Glutamatergic neuron (in vitro differentiated cells): ENCODE results near the gene JARID2. TPM values are rescaled to one million over a fixed set of nuclear protein-coding genes. Genes with fewer than 3 reads are reported as not detected.

Source experiments
- DNase-seq: peaks from one replicate; pipeline ENCODE4 v3.0.0; 2022
- H3K27ac Mint-ChIP-seq: one replicate; pipeline ENCODE4 v1.8.0; 2020; ENCODE audit warnings: mild to moderate bottlenecking, mixed read lengths, inconsistent platforms; ENCODE audit not compliant: unreplicated experiment
- H3K27me3 Mint-ChIP-seq: one replicate; pipeline ENCODE4 v1.8.0; 2020; ENCODE audit warnings: mild to moderate bottlenecking, moderate library complexity, mixed read lengths, inconsistent platforms; ENCODE audit not compliant: unreplicated experiment
- H3K36me3 Mint-ChIP-seq: one replicate; pipeline ENCODE4 v1.8.0; 2020; ENCODE audit warnings: mild to moderate bottlenecking, mixed read lengths, inconsistent platforms; ENCODE audit not compliant: unreplicated experiment
- H3K4me1 Mint-ChIP-seq: one replicate; pipeline ENCODE4 v1.8.0; 2020; ENCODE audit warnings: mild to moderate bottlenecking, low read depth, mixed read lengths, inconsistent platforms; ENCODE audit not compliant: unreplicated experiment
- H3K4me3 Mint-ChIP-seq: one replicate; pipeline ENCODE4 v1.8.0; 2020; ENCODE audit warnings: mild to moderate bottlenecking, mixed read lengths, inconsistent platforms; ENCODE audit not compliant: unreplicated experiment
- H3K9me3 Mint-ChIP-seq: one replicate; pipeline ENCODE4 v1.8.0; 2020; ENCODE audit warnings: mild to moderate bottlenecking, moderate library complexity, mixed read lengths, inconsistent platforms; ENCODE audit not compliant: unreplicated experiment
- total RNA-seq: library from RNA; stranded (reverse); fragmentation: NEBNext Ultra II Directional; extraction: Animal tissue kit (Norgen Biotek cat#: 25700); gene quantifications from one replicate; pipeline ENCODE4 v1.2.1, GENCODE V29; 2021; ENCODE audit not compliant: unreplicated experiment
- TF ChIP-seq, protein P1 (sequence below): fragments of 200-600 bp; sonication (generic); IDR thresholded peaks from one replicate; pipeline ENCODE4 v1.5.0; 2021; ENCODE audit not compliant: partially characterized antibody, unreplicated experiment

JARID2 gene
- total RNA-seq, 1 donor from 2014 or later = 83.8 TPM

DNA sequence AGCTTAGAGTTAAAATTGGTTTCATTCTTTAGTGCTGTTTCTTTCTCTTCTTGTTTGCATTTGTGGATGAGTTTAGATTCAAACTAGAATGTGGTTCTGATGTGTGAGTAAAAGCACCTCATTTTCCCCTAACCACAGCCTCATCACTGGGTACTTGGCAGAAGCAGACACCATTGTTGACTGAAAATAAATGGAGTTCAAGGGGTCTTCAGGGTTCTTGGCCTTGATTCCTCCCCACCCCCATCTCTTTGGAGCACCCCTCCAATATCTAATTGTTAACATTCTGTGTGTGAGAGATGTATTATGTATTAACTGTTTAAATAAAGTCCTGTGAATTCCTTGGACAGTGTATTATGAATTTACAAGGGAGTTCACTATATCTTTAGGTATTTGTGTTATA is 59.6 kb downstream of the JARID2 start:
- Mint-ChIP-seq H3K9me3 (peaks cover 2% of the 10 kb centered on the region), H3K27ac (peak overlapping the region; percentile 8), H3K36me3 (no peaks in the 10 kb centered on the region), H3K27me3 (peaks cover 2% of the 10 kb centered on the region), H3K4me1 (peaks cover 48% of the 10 kb centered on the region), H3K4me3 (no peak overlapping the region)
- no peak for DNase-seq
- TF ChIP-seq, protein P1, sequence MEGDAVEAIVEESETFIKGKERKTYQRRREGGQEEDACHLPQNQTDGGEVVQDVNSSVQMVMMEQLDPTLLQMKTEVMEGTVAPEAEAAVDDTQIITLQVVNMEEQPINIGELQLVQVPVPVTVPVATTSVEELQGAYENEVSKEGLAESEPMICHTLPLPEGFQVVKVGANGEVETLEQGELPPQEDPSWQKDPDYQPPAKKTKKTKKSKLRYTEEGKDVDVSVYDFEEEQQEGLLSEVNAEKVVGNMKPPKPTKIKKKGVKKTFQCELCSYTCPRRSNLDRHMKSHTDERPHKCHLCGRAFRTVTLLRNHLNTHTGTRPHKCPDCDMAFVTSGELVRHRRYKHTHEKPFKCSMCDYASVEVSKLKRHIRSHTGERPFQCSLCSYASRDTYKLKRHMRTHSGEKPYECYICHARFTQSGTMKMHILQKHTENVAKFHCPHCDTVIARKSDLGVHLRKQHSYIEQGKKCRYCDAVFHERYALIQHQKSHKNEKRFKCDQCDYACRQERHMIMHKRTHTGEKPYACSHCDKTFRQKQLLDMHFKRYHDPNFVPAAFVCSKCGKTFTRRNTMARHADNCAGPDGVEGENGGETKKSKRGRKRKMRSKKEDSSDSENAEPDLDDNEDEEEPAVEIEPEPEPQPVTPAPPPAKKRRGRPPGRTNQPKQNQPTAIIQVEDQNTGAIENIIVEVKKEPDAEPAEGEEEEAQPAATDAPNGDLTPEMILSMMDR = no peak

DNA sequence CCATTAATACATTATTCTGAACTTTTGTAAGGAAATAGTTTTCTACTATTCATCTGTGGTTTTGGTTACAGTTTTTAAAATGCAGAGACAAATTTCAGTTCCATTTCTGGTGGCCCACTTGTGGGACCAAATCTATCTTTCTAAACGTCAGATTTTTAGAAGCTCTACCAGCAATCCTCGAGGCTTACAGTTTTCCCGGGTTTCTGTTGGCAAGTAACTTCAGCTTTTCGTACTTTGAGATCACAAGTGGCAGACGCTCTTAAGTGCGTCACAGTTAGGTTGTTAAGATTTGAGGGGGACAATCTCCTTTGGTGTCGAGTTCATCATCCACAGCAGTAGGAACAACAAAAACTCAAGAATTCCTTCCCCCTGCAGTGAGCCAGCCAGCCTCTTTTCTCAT is 60.0 kb downstream of the JARID2 start:
- DNase-seq = no peak
- Mint-ChIP-seq H3K36me3 (no peaks in the 10 kb centered on the region), H3K27ac (no peak overlapping the region), H3K9me3 (peaks cover 2% of the 10 kb centered on the region), H3K4me3 (no peak overlapping the region), H3K4me1 (peaks cover 50% of the 10 kb centered on the region), H3K27me3 (peaks cover 2% of the 10 kb centered on the region)
- TF ChIP-seq, protein P1 = no peak

DNA sequence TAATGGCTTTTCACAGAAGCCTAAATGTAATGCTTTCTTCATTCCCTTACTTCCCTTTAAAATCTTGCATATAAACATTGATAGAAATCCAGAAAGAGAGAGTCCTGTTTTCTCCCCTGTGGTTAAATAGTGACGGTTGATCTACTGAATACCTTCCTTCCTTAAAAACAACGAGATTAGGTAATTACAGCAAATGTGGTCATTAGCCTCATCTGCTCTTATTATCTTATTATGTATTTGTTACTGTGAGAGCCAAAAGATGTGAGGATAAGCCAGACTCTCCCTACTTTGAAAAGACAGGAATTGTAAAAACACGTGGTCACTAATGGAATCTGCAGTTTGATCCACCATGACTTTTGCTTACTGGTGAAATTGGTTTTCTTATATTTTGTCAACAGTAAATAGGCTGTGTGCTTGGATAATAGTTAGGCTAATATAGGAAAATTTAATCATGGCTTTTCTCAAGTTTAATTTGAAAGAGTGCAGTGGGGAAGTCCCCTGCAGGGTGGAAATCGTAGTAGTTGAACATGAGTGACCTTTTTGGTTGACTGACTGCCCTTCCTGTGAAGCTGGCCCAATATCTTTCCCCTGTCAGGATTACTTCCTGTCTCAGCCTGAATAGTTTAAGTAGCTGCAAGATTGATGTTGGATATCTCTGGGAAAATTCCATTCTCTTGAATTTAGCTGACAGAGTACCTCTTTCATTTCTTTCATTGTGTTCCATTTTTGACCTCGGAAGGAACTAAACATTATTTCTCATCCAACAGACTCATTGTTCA is 62.8 kb downstream of the JARID2 start:
- Mint-ChIP-seq H3K27ac (no peak overlapping the region), H3K36me3 (no peaks in the 10 kb centered on the region), H3K27me3 (no peaks in the 10 kb centered on the region), H3K9me3 (peaks cover 2% of the 10 kb centered on the region), H3K4me1 (peaks cover 59% of the 10 kb centered on the region), H3K4me3 (no peak overlapping the region)
- TF ChIP-seq, protein P1 = no peak
- DNase-seq = no peak

DNA sequence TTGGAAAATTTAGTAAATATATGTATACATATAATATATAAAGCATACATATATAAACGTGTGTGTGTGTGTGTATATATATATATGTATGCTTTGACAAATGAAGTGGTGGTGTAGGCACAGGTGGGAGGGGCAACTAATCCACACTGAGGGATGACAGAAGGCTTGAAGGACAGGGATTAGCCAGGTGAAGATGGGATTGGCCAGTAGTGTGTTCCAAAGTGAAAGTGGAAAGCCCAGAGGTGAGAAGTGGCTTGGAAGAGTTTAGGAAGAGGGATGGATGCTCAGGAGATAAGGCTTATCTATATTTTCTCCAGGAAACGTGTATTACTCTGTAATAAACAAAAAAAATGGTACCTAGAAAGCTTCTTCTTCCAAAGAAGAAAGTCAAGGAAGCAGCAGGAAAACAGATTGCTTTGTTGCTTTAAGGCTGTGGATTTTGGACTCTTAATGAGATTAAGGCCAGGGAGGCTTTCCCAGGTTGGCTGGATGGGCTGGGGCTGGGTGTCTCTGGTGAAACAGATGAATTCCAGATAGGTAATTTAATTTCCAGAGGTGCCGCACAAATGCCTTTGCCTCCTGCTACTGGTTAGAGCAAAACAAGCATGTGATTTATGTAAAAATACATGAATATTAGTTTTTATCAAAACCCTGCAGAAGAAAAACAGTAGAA is 63.9 kb downstream of the JARID2 start:
- Mint-ChIP-seq H3K27me3 (no peaks in the 10 kb centered on the region), H3K9me3 (peaks cover 2% of the 10 kb centered on the region), H3K4me3 (peak overlapping the region; percentile 67), H3K4me1 (peaks cover 53% of the 10 kb centered on the region), H3K36me3 (no peaks in the 10 kb centered on the region), H3K27ac (no peak overlapping the region)
- no peak for DNase-seq
- TF ChIP-seq, protein P1 = no peak

DNA sequence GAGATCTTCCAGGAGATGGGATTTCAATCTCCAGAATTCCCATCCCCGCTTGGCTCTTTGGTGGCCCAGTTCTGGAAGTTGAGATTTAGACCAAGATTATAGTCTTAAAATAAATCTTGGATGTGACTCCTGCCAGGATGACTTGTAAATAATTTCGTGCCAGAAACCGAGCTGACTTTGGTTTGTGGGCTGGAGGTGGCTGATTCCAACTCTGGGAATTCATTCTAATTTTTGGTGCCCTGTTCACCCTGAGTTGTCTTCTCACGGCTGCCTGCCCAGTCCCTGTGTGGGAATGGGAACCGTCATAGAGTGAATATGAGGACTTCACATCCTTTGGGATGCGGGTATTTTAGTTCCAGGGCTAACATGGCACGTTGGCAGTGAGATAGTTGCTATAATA is 64.8 kb downstream of the JARID2 start:
- Mint-ChIP-seq H3K27me3 (no peaks in the 10 kb centered on the region), H3K4me3 (no peak overlapping the region), H3K27ac (no peak overlapping the region), H3K36me3 (no peaks in the 10 kb centered on the region), H3K4me1 (peaks cover 45% of the 10 kb centered on the region), H3K9me3 (peaks cover 2% of the 10 kb centered on the region)
- TF ChIP-seq, protein P1 = no peak
- DNase-seq = no peak
